ENCODE data around the gene STK11. TPM values are rescaled to one million over a fixed set of nuclear protein-coding genes. Genes with fewer than 3 reads are reported as not detected.

Gene STK11
- total and polyA plus RNA-seq, 7 donors, result 64.9 to 133 (median 85.9) TPM

DNA sequence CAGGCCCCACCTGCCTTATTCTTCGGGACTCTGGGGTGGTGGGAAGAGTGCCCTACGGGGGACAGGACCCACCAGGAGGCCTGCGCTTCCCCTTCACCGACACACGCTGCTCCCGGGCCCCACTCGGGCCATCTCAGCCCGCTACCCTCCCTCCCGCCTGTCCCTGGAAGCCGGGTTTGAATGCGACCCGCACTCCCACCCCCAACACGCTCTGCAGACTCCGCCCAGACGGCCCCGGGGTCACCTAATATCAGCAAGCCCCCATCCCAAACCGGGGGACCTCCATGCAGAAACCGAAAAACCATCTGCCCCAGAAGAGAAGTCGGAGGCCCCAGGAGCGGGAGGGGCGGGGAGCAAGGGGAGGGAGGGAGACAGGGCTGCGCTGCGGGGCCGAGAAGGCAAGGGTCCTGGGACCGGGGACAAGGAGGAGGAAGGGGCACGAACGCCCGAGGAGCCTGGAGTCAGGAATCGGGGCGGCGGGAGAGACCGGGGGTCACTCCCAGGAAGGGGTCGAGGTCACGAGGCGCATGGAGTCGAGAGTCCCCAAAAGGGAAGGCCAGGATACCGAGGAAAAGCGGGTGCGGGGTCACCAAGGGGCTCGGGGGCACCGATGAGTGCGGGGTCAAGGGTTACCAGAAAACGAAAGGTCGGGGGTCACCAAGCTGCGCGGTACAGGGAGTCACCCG, 32.3 kb upstream of the STK11 start:
- no peak for TF ChIP-seq CTCF (IDR thresholded peaks at IDR 0.05)
- ATAC-seq (peak; percentile 2 to 29 (median 20)), DNase-seq (peak; percentile 46 to 69)
- Histone ChIP-seq H3K27me3 (ENCODE audit: insufficient read depth in 3 of 3, low read length in 2 of 3) (peaks cover 0 to 7% (median 2%) of the 10 kb centered on the region in 3 donors), H3K27ac (peak overlapping the region; percentile 92), H3K4me1 (peaks cover 27% of the 10 kb centered on the region), H3K9me3 (no peaks in the 10 kb centered on the region), H3K36me3 (ENCODE audit: insufficient read depth in 1 of 2, low read depth in 1 of 2) (no peaks in the 10 kb centered on the region), H3K4me3 (peak overlapping the region; percentile 87)
- WGBS, 3 donors, result 2 to 5% (median 2%) methylated on average over 46 to 47 of the region's 47 CpGs
- intact Hi-C loops (cut with DNase I), result loop anchor here in 1 of 2 donors (5.0 kb wide), 1 partner anchor 41 kb away; no protein-coding TSS in a partner anchor

GRCh38 chr19:1173845-1174809, 31.5 kb upstream of the STK11 start, which contains the start of gene SBNO2:
Gene SBNO2 (minus strand): TSS chr19:1174268. CDS start chr19:1154276, 19,992 bp downstream.
- H3K4me3 ChIP-seq, result peak within 1 kb of the TSS; percentile 87
- H3K27me3 ChIP-seq (ENCODE audit: insufficient read depth in 3 of 3, low read length in 2 of 3), result peaks cover 0 to 7% (median 2%) of the 10 kb centered on the region in 3 donors
- DNase-seq (peak; percentile 91 to 95), ATAC-seq (peak; percentile 78 to 85 (median 81))
- WGBS, 3 donors, result 13 to 23% (median 22%) methylated on average over 49 to 84 of the region's 84 CpGs
- no peaks in the 10 kb centered on the region for H3K36me3 ChIP-seq (ENCODE audit: insufficient read depth in 1 of 2, low read depth in 1 of 2)
- no peak for TF ChIP-seq CTCF (IDR thresholded peaks at IDR 0.05)
- H3K9me3 ChIP-seq, result no peaks in the 10 kb centered on the region
- peaks cover 27% of the 10 kb centered on the region for H3K4me1 ChIP-seq
- intact Hi-C loops (cut with DNase I), result loop anchor here in 1 of 2 donors (5.0 kb wide), 1 partner anchor 42 kb away; no protein-coding TSS in a partner anchor
- H3K27ac ChIP-seq, result peak within 1 kb of the TSS; percentile 92

DNA sequence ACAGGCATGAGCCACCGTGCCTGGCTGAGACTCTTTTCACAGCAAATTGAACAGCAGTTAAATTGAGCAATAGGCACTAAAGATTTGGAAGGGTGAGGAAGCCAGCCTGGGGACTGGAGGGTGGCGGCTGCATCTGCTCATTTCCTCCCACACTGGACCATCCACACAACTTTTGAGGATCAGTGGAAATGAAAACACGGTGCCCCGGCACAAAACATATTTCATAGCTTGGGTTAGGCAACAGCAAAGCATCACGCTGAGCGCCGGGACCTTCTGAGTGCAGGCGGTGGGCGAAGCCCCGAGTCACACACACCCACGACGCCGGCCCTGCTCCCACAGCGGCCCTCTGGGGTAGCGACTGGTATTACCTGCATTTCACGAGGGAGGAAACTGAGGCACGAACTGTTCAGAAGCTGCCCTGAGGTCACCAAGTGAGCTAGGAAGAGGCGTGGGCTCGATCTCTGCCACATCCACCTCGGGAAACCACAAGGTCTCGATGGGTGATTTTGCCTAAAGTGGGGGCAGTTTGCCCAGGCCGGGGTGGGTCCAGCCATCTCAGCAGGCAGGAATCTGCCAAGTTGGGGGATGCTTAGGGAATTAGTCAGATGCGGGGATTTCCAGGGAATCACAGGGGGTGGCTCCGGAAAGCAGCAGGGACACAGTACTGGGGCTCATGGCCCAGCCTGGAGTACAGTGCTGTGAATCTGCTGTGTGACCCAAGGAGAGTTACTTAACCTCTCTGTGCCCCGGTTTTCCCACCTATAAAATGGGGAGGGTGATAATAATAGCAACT, 28.1 kb upstream of the STK11 start:
- Histone ChIP-seq H3K4me3 (no peak overlapping the region), H3K9me3 (no peaks in the 10 kb centered on the region), H3K27ac (no peak overlapping the region), H3K36me3 (ENCODE audit: insufficient read depth in 1 of 2, low read depth in 1 of 2) (no peaks in the 10 kb centered on the region), H3K4me1 (peaks cover 8% of the 10 kb centered on the region), H3K27me3 (ENCODE audit: insufficient read depth in 3 of 3, low read length in 2 of 3) (peaks cover 0 to 12% (median 4%) of the 10 kb centered on the region in 3 donors)
- TF ChIP-seq CTCF (IDR thresholded peaks at IDR 0.05), result no peak
- ATAC-seq (no peak), DNase-seq (peak in 1 of 2 donors; percentile 58)
- WGBS, 3 donors, result 38 to 56% (median 41%) methylated on average over 25 of the region's 25 CpGs
- intact Hi-C loops (cut with DNase I), result no loop called here

- intact Hi-C loops (cut with DNase I), result loop anchor here in 1 of 2 donors (5.0 kb wide), 1 partner anchor 54 kb away; no protein-coding TSS in a partner anchor
These were observed 24.0 kb upstream of the STK11 start for GRCh38 chr19:1181606-1182005.

More at GRCh38 chr19:1181606-1182005, 24.0 kb upstream of the STK11 start:
- Histone ChIP-seq H3K4me1 (peaks cover 8% of the 10 kb centered on the region), H3K27ac (no peak overlapping the region), H3K4me3 (no peak overlapping the region), H3K36me3 (ENCODE audit: insufficient read depth in 1 of 2, low read depth in 1 of 2) (no peaks in the 10 kb centered on the region), H3K27me3 (ENCODE audit: insufficient read depth in 3 of 3, low read length in 2 of 3) (peaks cover 0 to 12% (median 4%) of the 10 kb centered on the region in 3 donors), H3K9me3 (no peaks in the 10 kb centered on the region)
- no peak for TF ChIP-seq CTCF (IDR thresholded peaks at IDR 0.05)
- DNase-seq (peak in 1 of 2 donors; percentile 43), ATAC-seq (no peak)
- WGBS, 3 donors, result 82 to 86% (median 85%) methylated on average over 11 of the region's 11 CpGs
